ENCODE data around the gene AGAP3.

Gene AGAP3

DNA sequence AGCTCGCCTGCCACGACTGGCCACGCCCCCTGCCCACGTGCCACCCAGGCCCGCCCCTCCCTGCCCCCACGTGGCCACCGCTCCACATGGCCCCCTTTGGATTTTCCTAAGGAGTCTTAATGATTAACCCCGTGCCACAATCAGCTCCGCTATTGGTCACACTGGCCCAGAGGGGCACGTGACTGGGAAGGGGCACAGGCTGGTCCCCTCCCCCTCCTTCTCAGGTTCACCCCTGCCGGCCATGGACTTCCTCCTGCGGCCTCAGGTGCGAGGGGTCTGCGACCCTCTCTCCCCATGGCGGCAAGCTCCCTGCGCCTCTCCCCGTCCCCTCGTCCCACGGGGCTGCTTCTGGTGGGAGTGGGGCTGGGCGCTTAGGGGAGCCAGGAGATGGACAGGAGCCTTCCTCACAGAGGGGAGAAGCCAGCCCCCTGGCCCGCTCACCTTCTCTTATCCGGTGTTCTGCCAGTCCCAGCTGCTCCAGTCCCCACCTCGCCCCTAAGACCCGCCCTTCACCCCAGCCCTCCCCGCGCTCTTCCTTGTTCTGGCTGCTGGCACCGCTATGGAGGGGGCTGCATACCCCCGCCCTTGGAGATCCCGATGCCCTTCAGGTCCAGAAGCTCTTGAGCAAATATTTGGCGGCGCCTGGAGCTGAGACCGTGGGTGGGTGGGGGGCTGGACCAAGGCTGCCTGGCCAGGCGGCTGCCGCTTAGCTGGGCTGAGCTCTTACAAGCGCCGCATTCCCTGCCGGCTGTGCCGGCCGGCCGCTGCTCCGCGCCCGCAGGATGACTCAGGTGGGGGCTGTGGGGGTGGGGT, 23.7 kb upstream of the AGAP3 start:
- DNase-seq (ENCODE audit: extremely low read depth, low read depth): no peak
- TF ChIP-seq, protein P1, sequence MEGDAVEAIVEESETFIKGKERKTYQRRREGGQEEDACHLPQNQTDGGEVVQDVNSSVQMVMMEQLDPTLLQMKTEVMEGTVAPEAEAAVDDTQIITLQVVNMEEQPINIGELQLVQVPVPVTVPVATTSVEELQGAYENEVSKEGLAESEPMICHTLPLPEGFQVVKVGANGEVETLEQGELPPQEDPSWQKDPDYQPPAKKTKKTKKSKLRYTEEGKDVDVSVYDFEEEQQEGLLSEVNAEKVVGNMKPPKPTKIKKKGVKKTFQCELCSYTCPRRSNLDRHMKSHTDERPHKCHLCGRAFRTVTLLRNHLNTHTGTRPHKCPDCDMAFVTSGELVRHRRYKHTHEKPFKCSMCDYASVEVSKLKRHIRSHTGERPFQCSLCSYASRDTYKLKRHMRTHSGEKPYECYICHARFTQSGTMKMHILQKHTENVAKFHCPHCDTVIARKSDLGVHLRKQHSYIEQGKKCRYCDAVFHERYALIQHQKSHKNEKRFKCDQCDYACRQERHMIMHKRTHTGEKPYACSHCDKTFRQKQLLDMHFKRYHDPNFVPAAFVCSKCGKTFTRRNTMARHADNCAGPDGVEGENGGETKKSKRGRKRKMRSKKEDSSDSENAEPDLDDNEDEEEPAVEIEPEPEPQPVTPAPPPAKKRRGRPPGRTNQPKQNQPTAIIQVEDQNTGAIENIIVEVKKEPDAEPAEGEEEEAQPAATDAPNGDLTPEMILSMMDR (IDR thresholded peaks at IDR 0.05; ENCODE audit: low read depth, low read length): no peak

DNA sequence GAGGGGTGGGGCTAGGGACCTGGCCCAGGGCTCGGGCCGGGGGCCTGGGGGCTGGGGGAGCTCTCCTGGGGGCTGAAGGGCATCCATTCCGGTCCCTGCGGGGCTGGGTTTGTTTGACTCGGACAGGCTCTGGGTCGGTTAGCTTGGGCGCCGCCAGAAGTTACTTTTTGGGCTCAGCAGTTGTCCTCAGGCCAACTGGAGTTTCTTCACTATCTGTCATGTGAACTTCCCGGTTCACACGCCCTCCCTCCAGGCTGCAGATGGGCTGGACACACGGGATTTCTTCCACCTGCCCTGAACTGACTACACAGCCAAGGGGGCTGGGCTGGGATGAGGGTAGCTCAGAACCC, 23.1 kb upstream of the AGAP3 start:
- DNase-seq (ENCODE audit: extremely low read depth, low read depth): no peak
- TF ChIP-seq, protein P1 (IDR thresholded peaks at IDR 0.05; ENCODE audit: low read depth, low read length): no peak

DNA sequence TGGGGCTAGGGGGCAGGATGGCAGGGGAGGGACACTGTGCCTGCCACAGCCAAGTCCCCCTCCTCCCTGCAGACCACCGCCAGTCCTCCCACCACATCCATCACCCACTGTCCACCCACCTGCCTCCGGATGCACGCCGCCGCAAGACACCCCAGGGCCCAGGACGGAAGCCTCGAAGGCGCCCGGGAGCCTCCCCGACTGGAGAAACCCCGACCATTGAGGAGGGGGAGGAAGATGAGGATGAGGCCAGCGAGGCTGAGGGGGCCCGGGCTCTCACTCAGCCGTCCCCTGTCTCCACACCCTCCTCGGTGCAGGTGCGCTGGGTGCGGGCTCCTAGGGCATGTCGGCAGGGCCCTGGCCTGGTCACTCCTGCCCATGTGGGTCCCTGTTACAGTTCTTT, 21.8 kb upstream of the AGAP3 start:
- DNase-seq (ENCODE audit: extremely low read depth, low read depth): no peak
- TF ChIP-seq, protein P1 (IDR thresholded peaks at IDR 0.05; ENCODE audit: low read depth, low read length): no peak

DNA sequence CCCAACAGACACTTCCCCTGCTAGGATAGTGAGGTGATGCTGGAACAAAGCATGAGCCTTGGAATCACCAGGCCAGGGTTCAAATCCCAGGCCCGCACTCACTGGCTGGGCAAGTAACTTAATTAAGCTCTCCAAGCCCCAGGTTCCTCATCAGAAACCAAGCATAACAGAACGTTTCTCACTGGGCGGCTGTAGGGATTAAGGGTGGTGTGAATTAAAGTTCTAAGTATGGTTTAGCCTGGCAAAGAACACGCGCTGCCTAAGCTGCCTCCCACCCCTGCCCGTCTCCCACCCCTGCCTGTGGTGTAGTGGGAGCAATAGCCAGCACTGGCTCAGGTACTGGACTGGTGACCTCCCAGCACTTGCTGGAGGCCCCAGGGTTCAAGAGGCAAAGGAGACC, 21.3 kb upstream of the AGAP3 start:
- DNase-seq (ENCODE audit: extremely low read depth, low read depth): no peak
- TF ChIP-seq, protein P1 (IDR thresholded peaks at IDR 0.05; ENCODE audit: low read depth, low read length): no peak

DNA sequence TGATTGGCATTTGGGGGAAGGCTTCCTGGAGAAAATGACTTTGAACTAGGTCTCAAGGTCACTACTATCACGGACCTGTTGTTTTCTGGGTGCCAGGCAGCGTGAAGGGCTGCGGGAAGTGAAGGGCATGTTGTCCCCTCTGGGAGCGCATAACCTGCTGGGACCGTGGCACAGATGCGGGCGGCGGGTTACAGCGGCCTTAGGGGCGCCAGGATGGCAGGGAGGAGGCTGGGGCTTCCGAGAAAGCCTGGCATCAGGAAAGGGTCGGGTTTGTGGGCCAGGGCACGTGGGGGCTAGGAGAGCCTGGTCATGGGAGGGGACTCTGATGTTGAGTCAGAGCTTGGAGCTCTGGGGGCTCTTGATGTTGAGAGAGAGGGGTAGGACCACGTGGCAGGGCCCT, 20.8 kb upstream of the AGAP3 start:
- no peak for DNase-seq (ENCODE audit: extremely low read depth, low read depth)
- TF ChIP-seq, protein P1 (IDR thresholded peaks at IDR 0.05; ENCODE audit: low read depth, low read length): no peak

DNA sequence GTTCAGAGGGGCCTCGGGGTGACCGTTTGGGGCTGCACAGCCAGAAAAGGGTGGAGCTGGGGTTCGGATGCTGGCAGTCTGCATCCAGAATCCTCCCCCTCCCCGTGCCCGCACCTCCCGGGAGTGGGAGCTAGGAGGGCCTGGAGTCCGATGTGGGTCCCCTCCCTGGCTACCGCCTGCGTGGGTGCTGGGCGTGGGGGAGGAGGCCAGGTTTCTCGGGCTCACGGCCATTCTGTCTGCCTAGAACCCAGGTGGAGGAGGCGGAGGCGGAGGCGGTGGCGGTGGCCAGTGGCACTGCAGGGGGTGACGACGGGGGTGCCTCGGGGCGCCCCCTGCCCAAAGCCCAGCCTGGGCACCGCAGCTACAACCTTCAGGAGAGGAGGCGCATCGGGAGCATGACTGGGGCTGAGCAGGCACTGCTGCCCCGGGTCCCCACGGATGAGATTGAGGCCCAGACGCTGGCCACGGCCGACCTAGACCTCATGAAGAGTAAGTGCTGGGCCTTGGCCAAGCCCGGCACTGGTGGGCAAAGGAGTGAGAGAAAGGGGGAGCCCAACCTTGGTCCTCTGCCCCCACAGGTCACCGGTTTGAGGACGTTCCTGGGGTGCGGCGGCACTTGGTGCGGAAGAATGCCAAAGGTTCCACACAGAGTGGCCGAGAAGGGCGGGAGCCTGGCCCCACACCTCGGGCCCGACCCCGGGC, 19.9 kb upstream of the AGAP3 start:
- TF ChIP-seq, protein P1 (IDR thresholded peaks at IDR 0.05; ENCODE audit: low read depth, low read length): no peak
- DNase-seq (ENCODE audit: extremely low read depth, low read depth): no peak

DNA sequence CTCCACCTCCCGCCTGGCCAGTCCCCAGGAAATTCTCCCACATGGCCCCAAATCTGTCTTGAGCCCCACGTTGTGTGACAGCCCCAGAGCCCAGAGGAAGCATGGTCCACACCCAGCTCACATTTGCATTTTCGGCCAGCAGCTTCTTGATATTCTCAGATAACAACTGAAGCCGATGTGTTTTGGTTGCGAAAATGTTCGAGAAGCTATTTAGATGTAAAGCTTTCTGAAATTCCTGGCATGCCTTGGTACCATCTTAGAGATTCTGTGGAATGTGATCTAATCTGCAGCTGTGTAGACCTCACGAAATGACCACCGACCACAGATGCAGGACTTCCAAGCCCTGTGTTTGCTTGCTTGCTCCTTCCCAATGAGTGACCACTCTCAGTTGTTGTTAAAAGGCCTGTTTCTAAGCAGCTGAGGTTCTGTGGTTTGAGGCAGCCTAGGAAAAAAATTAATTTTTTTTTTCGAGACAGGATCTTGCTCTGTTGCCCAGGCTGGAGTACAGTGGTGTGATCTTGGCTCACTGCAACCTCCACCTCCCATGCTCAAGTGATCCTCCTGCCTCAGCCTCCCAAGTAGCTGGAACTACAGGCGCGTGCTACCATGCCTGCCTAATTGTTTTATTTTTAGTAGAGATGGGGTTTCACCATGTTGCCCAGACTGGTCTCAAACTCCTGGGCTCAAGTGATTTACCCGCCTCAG, 18.1 kb upstream of the AGAP3 start:
- TF ChIP-seq, protein P1 (IDR thresholded peaks at IDR 0.05; ENCODE audit: low read depth, low read length): no peak
- DNase-seq (ENCODE audit: extremely low read depth, low read depth): no peak

Data from AG09319 (cell line).